ENCODE results near the gene ARAP1. TPM values are rescaled to one million over a fixed set of nuclear protein-coding genes. Genes with fewer than 3 reads are reported as not detected.

Gene ARAP1
- total RNA-seq, 2 donors from 2014 or later = 74.4 to 88.3 TPM

GRCh38 chr11:72681226-72682153 is 70.7 kb downstream of the ARAP1 start:
- Mint-ChIP-seq H3K27ac (no peak overlapping the region), H3K9me3 (no peaks in the 10 kb centered on the region), H3K27me3 (ENCODE audit: insufficient read depth) (peaks cover 22% of the 10 kb centered on the region), H3K4me1 (peaks cover 23% of the 10 kb centered on the region), H3K36me3 (ENCODE audit: low read depth) (peaks cover 6% of the 10 kb centered on the region), H3K4me3 (no peak overlapping the region)
- H3K4me1 ChIP-seq (ENCODE audit: control insufficient read depth, insufficient read depth, low read length) = peaks cover 10% of the 10 kb centered on the region
- H3K27ac ChIP-seq (ENCODE audit: low read depth, low read length) = no peak overlapping the region
- WGBS, 2 experiments (ENCODE audit: insufficient coverage in 1 of 2, insufficient read length in 1 of 2) = 87 to 88% methylated on average over 10 to 17 of the region's 17 CpGs
- peaks cover 6% of the 10 kb centered on the region for H3K36me3 ChIP-seq (ENCODE audit: control insufficient read depth, insufficient read depth, low read length)
- no peak overlapping the region for H3K9ac ChIP-seq (ENCODE audit: extremely low read depth, low read length, poor library complexity, severe bottlenecking)
- H3K9me3 ChIP-seq (ENCODE audit: control insufficient read depth, low read length) = no peaks in the 10 kb centered on the region
- H3K4me3 ChIP-seq (ENCODE audit: low read length) = no peak overlapping the region
- TF ChIP-seq, protein P1, sequence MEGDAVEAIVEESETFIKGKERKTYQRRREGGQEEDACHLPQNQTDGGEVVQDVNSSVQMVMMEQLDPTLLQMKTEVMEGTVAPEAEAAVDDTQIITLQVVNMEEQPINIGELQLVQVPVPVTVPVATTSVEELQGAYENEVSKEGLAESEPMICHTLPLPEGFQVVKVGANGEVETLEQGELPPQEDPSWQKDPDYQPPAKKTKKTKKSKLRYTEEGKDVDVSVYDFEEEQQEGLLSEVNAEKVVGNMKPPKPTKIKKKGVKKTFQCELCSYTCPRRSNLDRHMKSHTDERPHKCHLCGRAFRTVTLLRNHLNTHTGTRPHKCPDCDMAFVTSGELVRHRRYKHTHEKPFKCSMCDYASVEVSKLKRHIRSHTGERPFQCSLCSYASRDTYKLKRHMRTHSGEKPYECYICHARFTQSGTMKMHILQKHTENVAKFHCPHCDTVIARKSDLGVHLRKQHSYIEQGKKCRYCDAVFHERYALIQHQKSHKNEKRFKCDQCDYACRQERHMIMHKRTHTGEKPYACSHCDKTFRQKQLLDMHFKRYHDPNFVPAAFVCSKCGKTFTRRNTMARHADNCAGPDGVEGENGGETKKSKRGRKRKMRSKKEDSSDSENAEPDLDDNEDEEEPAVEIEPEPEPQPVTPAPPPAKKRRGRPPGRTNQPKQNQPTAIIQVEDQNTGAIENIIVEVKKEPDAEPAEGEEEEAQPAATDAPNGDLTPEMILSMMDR (conservative IDR thresholded peaks at IDR 0.05) = no peak
- DNase-seq = no peak
- H3K27me3 ChIP-seq (ENCODE audit: control insufficient read depth, insufficient read depth, low read length, poor library complexity, severe bottlenecking) = peaks cover 15% of the 10 kb centered on the region

DNA sequence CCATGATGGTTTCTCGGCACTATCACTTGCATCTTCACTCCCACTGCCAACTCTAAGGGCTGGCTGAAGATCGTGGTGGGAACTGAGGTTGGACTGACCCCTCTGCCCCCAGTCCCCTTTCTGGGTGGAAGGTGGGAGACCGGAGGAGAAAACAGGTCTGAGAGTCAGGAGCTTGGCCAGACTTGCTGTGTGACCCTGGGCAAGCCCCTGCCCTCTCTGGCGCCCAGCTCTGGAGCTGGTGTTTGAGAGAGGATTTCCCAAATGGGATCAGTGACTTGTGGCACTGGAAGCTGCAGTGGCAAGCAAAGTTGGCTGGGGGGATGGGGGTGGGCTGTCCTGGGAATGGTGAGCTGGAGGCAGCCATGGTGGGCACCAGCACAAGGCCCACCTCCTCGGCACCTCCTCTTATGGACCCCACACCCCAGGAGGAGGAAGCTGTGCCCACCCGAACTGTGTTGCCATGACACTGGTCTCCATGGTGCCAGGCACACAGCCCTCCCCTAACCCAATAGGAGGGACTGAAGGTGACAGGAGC is 71.5 kb downstream of the ARAP1 start:
- Mint-ChIP-seq H3K4me3 (no peak overlapping the region), H3K4me1 (peaks cover 27% of the 10 kb centered on the region), H3K27me3 (ENCODE audit: insufficient read depth) (peaks cover 22% of the 10 kb centered on the region), H3K9me3 (no peaks in the 10 kb centered on the region), H3K36me3 (ENCODE audit: low read depth) (peaks cover 2% of the 10 kb centered on the region), H3K27ac (no peak overlapping the region)
- H3K4me3 ChIP-seq (ENCODE audit: low read length) = no peak overlapping the region
- peaks cover 14% of the 10 kb centered on the region for H3K4me1 ChIP-seq (ENCODE audit: control insufficient read depth, insufficient read depth, low read length)
- peaks cover 6% of the 10 kb centered on the region for H3K36me3 ChIP-seq (ENCODE audit: control insufficient read depth, insufficient read depth, low read length)
- WGBS, 2 experiments (ENCODE audit: insufficient coverage in 1 of 2, insufficient read length in 1 of 2) = 94% methylated on average over 3 to 6 of the region's 6 CpGs
- no peak for DNase-seq
- H3K9ac ChIP-seq (ENCODE audit: extremely low read depth, low read length, poor library complexity, severe bottlenecking) = no peak overlapping the region
- no peaks in the 10 kb centered on the region for H3K9me3 ChIP-seq (ENCODE audit: control insufficient read depth, low read length)
- H3K27me3 ChIP-seq (ENCODE audit: control insufficient read depth, insufficient read depth, low read length, poor library complexity, severe bottlenecking) = peaks cover 15% of the 10 kb centered on the region
- no peak overlapping the region for H3K27ac ChIP-seq (ENCODE audit: low read depth, low read length)
- TF ChIP-seq, protein P1 (conservative IDR thresholded peaks at IDR 0.05) = no peak

DNA sequence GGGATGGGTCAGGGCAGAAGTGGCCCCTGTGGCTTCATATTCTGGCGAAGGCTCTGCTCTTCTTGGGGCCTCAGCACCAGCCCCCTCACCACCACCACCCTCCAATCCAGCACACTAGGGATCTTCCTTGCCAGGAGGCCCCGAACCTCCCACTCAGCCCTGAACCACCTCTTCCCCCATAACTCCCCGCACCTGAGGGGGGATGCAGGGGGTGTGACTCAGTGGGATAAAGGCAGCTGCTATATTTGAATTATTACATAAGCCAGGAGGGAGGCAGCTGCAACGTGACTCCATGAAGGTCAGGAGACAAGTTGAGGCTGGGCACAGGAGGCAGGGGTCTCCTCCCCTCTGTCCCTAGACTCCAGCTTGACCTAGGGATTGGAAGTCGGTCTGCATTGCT is 72.3 kb downstream of the ARAP1 start:
- Histone ChIP-seq H3K27me3 (ENCODE audit: control insufficient read depth, insufficient read depth, low read length, poor library complexity, severe bottlenecking) (peaks cover 15% of the 10 kb centered on the region), H3K9ac (ENCODE audit: extremely low read depth, low read length, poor library complexity, severe bottlenecking) (no peak overlapping the region), H3K36me3 (ENCODE audit: control insufficient read depth, insufficient read depth, low read length) (peaks cover 6% of the 10 kb centered on the region), H3K4me1 (ENCODE audit: control insufficient read depth, insufficient read depth, low read length) (peaks cover 21% of the 10 kb centered on the region), H3K27ac (ENCODE audit: low read depth, low read length) (no peak overlapping the region), H3K4me3 (ENCODE audit: low read length) (no peak overlapping the region), H3K9me3 (ENCODE audit: control insufficient read depth, low read length) (no peaks in the 10 kb centered on the region)
- TF ChIP-seq, protein P1 (conservative IDR thresholded peaks at IDR 0.05) = no peak
- WGBS, 2 experiments (ENCODE audit: insufficient coverage in 1 of 2, insufficient read length in 1 of 2) = 83 to 84% methylated on average over 1 to 5 of the region's 5 CpGs
- H3K9me3 Mint-ChIP-seq = no peaks in the 10 kb centered on the region
- peaks cover 2% of the 10 kb centered on the region for H3K36me3 Mint-ChIP-seq (ENCODE audit: low read depth)
- no peak overlapping the region for H3K4me3 Mint-ChIP-seq
- H3K27me3 Mint-ChIP-seq (ENCODE audit: insufficient read depth) = peaks cover 22% of the 10 kb centered on the region
- DNase-seq = no peak
- H3K4me1 Mint-ChIP-seq = peaks cover 35% of the 10 kb centered on the region
- no peak overlapping the region for H3K27ac Mint-ChIP-seq

All from endodermal cell (in vitro differentiated cells).